SIG-M5 treated with dmso at 0.1 percent for 504 hours (cell line): ENCODE data around the gene RAB9A.
"Not testable (repeated sequence)": the region's sequence is repeated elsewhere in the genome, so short reads cannot be mapped to it uniquely, and the experiment has no call there.

ENCODE experiments used
- DNase-seq: peaks from one replicate; lab custom pipeline; 2025; ENCODE audit not compliant: unreplicated experiment; lab: John Stamatoyannopoulos, UW

Gene RAB9A

GRCh38 chrX:13669246-13669737 is 19.6 kb upstream of the RAB9A start:
- peak; percentile 56 for DNase-seq

GRCh38 chrX:13669755-13670154 is 19.2 kb upstream of the RAB9A start:
- DNase-seq = not testable (repeated sequence)

- DNase-seq = no peak
These were observed 18.7 kb upstream of the RAB9A start for GRCh38 chrX:13670197-13670596.

- DNase-seq = no peak
These were observed 15.9 kb upstream of the RAB9A start for GRCh38 chrX:13673016-13673415.

- DNase-seq = no peak
These were observed 12.0 kb upstream of the RAB9A start for GRCh38 chrX:13676885-13677284.

GRCh38 chrX:13679700-13680099 is 9.2 kb upstream of the RAB9A start:
- DNase-seq = not testable (repeated sequence)

- no peak for DNase-seq
These were observed 7.3 kb upstream of the RAB9A start for GRCh38 chrX:13681595-13681994.

- DNase-seq = no peak
These were observed 4.6 kb upstream of the RAB9A start for GRCh38 chrX:13684361-13684760.

- DNase-seq = no peak
These were observed 3.7 kb upstream of the RAB9A start for GRCh38 chrX:13685126-13685763.

- DNase-seq = no peak
These were observed 1.7 kb upstream of the RAB9A start for GRCh38 chrX:13687203-13687602.

GRCh38 chrX:13688384-13688957 is 457 bp upstream of the RAB9A start:
- DNase-seq = no peak

GRCh38 chrX:13689741-13690211 is 848 bp downstream of the RAB9A start:
- DNase-seq = peak; percentile 19

- DNase-seq = no peak
These were observed 1.9 kb downstream of the RAB9A start for GRCh38 chrX:13690836-13691235.

GRCh38 chrX:13691841-13692371 is 3.0 kb downstream of the RAB9A start:
- no peak for DNase-seq

- no peak for DNase-seq
These were observed 3.9 kb downstream of the RAB9A start for GRCh38 chrX:13692771-13693231.

GRCh38 chrX:13693341-13693961 is 4.5 kb downstream of the RAB9A start:
- peak; percentile 21 for DNase-seq

GRCh38 chrX:13694359-13694758 is 5.4 kb downstream of the RAB9A start:
- DNase-seq = no peak

GRCh38 chrX:13694983-13695382 is 6.1 kb downstream of the RAB9A start:
- no peak for DNase-seq

- DNase-seq = no peak
These were observed 6.7 kb downstream of the RAB9A start for GRCh38 chrX:13695601-13696115.

- peak; percentile 69 for DNase-seq
These were observed 8.5 kb downstream of the RAB9A start for GRCh38 chrX:13697455-13697854.

GRCh38 chrX:13697976-13698375 is 9.0 kb downstream of the RAB9A start:
- no peak for DNase-seq

GRCh38 chrX:13698432-13698831 is 9.5 kb downstream of the RAB9A start:
- no peak for DNase-seq
